Measurements from ENCODE around the gene GJB2.

GJB2 gene

DNA sequence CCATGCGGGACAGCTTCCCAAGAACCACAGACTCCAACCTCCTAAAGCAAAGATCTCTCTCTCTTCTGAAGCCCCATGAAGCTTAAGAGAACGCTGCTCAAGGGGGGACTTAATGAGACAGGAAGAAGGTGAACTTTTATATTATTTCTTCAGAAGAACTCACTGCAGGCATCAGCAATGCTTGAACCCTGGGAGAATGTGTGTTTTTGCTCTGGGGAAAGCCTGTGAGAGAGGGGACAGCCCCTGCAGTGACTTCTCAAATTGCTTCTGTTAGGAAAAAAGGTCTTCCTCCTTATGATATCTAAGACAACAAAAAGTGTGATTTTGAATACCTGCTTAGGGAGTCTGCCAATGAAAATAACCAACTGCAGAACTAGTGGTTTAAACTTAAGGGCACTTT is 54.9 kb downstream of the GJB2 start:
- Histone ChIP-seq H3K4ac (ENCODE audit: low read depth in 1 of 2, low read length in 2 of 2) (no peak overlapping the region), H2BK15ac (ENCODE audit: low read depth, poor library complexity, severe bottlenecking) (no peak overlapping the region), H3K4me3 (ENCODE audit: insufficient read depth in 1 of 2, low read depth in 1 of 2, low read length in 2 of 2) (no peak overlapping the region), H2AFZ (ENCODE audit: low read depth, low read length) (no peak overlapping the region), H3K4me2 (ENCODE audit: low read length, poor library complexity, severe bottlenecking) (no peak overlapping the region), H3K27me3 (ENCODE audit: control insufficient read depth in 1 of 2, insufficient read depth in 1 of 2, low read length in 2 of 2) (peaks cover 16 to 76% of the 10 kb centered on the region in 2 experiments), H3K9ac (ENCODE audit: low read length) (no peak overlapping the region), H3K79me1 (replicated peaks; ENCODE audit: low read length, poor library complexity, severe bottlenecking) (no peaks in the 10 kb centered on the region), H3K18ac (ENCODE audit: low read depth in 1 of 2, low read length in 2 of 2) (no peak overlapping the region), H4K91ac (ENCODE audit: low read length) (no peak overlapping the region), H3K9me3 (ENCODE audit: control insufficient read depth, low read length) (no peaks in the 10 kb centered on the region), H2BK120ac (ENCODE audit: low read depth, low read length) (no peak overlapping the region), H3K14ac (ENCODE audit: low read length in 2 of 2) (no peak overlapping the region), H3K4me1 (ENCODE audit: control insufficient read depth, insufficient read depth, low read depth, low read length) (no peaks in the 10 kb centered on the region), H3K36me3 (ENCODE audit: control insufficient read depth in 1 of 2, insufficient read depth in 2 of 2, low read depth in 1 of 2, low read length in 2 of 2) (no peaks in the 10 kb centered on the region), H3K23ac (ENCODE audit: low read length in 2 of 2) (no peak overlapping the region), H2AK5ac (ENCODE audit: low read length, severe bottlenecking) (no peak overlapping the region), H2BK5ac (ENCODE audit: low read depth, low read length, poor library complexity, severe bottlenecking) (no peak overlapping the region), H4K8ac (ENCODE audit: low read length) (no peak overlapping the region), H3K27ac (ENCODE audit: low read length, poor library complexity, severe bottlenecking) (no peak overlapping the region), H2BK12ac (ENCODE audit: low read length in 2 of 2) (no peak overlapping the region)
- 83% methylated on average over 1 of the region's 2 CpGs for WGBS
- no peak for DNase-seq
